ENCODE data around the gene KRT2. TPM values are rescaled to one million over a fixed set of nuclear protein-coding genes. Genes with fewer than 3 reads are reported as not detected.

KRT2 gene
- total and polyA plus RNA-seq, 2 donors (not counting 1 experiment from before 2014, with no cell fraction given) = 0.04 TPM; not detected in 1

DNA sequence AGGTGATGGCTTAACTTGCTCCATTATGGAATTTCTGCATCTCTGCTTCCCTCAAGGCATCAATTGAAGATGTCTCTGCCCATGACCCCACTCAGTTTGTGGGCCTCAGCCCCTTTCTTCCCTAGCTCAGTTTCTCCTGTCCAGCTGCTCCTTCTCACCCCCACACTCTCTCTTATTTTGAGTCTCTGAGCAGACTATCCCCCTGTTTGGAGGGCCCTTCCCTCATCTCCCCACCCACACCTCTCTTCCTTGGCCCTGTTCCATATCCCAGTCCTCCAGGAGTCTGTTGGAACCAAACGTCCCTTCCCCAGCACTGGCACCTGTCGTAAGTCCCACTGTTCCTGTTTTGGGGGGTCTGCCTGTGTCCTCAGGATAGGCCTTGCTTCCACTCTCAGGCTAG lies 36.5 kb upstream of the KRT2 start:
- POLR2A ChIA-PET = no interaction called here
- H3K36me3 ChIP-seq (replicated peaks in 1 of 2; ENCODE audit: control extremely low read depth in 1 of 2, control insufficient read depth in 1 of 2, extremely low read depth in 1 of 2, insufficient read depth in 2 of 2, low read length in 1 of 2) = no peaks in the 10 kb centered on the region
- Mint-ChIP-seq H3K9me3 (ENCODE audit: insufficient read depth) (no peaks in the 10 kb centered on the region), H3K27me3 (peaks cover 66% of the 10 kb centered on the region), H3K4me1 (peaks cover 12% of the 10 kb centered on the region), H3K4me3 (no peak overlapping the region), H3K27ac (no peak overlapping the region)
- no peak overlapping the region for H2AFZ ChIP-seq (ENCODE audit: insufficient read depth, low read depth, low read length, poor library complexity, severe bottlenecking)
- no peak overlapping the region for H3K9ac ChIP-seq (ENCODE audit: low read length)
- no peak for DNase-seq
- WGBS (ENCODE audit: insufficient coverage) = 89% methylated on average over 2 of the region's 2 CpGs
- peaks cover 0 to 38% (median 8%) of the 10 kb centered on the region in 4 experiments for H3K27me3 ChIP-seq (replicated peaks in 1 of 4; ENCODE audit: control extremely low read depth in 1 of 4, control insufficient read depth in 3 of 4, insufficient read depth in 4 of 4, low read length in 3 of 4)
- no peaks in the 10 kb centered on the region for H3K9me3 ChIP-seq (ENCODE audit: control extremely low read depth in 1 of 3, control insufficient read depth in 2 of 3, insufficient read depth in 1 of 3, low read length in 2 of 3)
- H3K79me2 ChIP-seq (ENCODE audit: control insufficient read depth, insufficient read depth, low read length) = no peaks in the 10 kb centered on the region
- H4K20me1 ChIP-seq (ENCODE audit: control insufficient read depth, insufficient read depth, low read length, poor library complexity, severe bottlenecking) = no peaks in the 10 kb centered on the region
- H3K27ac ChIP-seq (ENCODE audit: low read length in 2 of 2) = no peak overlapping the region
- no peak for TF ChIP-seq EZH2 (IDR thresholded peaks at IDR 0.05; ENCODE audit: borderline replicate concordance, insufficient read depth, low read depth, low read length, poor library complexity, severe bottlenecking)
- TF ChIP-seq, protein P1, sequence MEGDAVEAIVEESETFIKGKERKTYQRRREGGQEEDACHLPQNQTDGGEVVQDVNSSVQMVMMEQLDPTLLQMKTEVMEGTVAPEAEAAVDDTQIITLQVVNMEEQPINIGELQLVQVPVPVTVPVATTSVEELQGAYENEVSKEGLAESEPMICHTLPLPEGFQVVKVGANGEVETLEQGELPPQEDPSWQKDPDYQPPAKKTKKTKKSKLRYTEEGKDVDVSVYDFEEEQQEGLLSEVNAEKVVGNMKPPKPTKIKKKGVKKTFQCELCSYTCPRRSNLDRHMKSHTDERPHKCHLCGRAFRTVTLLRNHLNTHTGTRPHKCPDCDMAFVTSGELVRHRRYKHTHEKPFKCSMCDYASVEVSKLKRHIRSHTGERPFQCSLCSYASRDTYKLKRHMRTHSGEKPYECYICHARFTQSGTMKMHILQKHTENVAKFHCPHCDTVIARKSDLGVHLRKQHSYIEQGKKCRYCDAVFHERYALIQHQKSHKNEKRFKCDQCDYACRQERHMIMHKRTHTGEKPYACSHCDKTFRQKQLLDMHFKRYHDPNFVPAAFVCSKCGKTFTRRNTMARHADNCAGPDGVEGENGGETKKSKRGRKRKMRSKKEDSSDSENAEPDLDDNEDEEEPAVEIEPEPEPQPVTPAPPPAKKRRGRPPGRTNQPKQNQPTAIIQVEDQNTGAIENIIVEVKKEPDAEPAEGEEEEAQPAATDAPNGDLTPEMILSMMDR (IDR thresholded peaks at IDR 0.05) = no peak
- CTCF ChIA-PET = no interaction called here
- intact Hi-C loops (cut with micrococcal nuclease) = no loop called here
- H3K4me3 ChIP-seq (ENCODE audit: control extremely low read depth in 1 of 5, extremely low read depth in 1 of 5, insufficient read depth in 1 of 5, low read depth in 2 of 5, low read length in 4 of 5) = no peak overlapping the region
- H3K4me2 ChIP-seq (replicated peaks; ENCODE audit: low read depth, low read length, poor library complexity, severe bottlenecking) = no peak overlapping the region
- H3K4me1 ChIP-seq (ENCODE audit: control insufficient read depth in 2 of 2, insufficient read depth in 2 of 2, low read length in 2 of 2) = peaks cover 7 to 8% of the 10 kb centered on the region in 2 donors
- ATAC-seq (ENCODE audit: low read depth) = no peak

DNA sequence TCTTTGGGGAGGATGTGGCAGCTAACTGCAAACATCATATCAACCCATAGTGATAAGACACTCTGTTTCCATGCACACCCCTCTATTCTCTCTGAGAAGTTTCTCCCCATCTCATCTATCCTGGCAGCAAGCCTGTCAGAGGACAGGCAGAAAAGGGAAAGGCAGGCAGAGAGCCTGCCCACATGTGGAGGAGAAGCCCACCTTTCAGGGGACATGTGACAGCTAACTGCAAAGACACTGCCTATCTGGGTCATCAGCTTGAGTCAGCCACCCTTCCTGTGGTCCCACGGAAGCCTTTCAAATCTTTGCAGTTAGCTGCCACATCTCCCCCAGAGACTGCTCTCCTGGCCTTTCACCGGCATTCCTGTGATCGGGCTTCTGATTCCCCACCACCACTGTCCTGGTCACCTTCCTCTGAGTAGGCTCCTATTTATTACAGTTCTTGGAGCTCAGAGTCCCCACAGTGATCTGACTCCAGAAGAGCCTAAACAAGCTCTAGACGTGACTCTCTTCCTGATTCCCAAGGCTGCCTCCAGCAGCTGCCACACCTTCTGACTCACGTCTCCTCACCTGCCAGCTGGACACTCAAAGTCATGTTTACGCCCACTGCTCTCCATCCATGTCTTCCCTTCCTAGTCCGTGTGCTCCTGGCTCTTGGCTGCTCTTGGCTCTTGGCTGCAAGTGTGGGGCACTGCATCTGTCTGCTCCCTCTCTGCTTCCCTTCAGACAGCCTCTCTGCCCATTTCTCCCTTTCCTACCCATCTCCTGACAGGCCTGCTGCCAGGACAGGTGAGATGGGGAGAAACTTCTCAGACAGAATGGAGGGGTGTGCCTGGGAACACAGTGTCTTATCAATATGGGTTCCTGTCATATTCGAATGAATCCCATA lies 35.7 kb upstream of the KRT2 start:
- POLR2A ChIA-PET = no interaction called here

More for the DNA sequence above, 35.7 kb upstream of the KRT2 start:
- WGBS (ENCODE audit: insufficient coverage) = 91% methylated on average over 7 of the region's 8 CpGs
- no peak for ATAC-seq (ENCODE audit: low read depth)
- no peak overlapping the region for H3K27ac Mint-ChIP-seq
- no peak overlapping the region for H3K27ac ChIP-seq (ENCODE audit: low read length in 2 of 2)
- no peaks in the 10 kb centered on the region for H3K79me2 ChIP-seq (ENCODE audit: control insufficient read depth, insufficient read depth, low read length)
- no peaks in the 10 kb centered on the region for H3K9me3 ChIP-seq (ENCODE audit: control extremely low read depth in 1 of 3, control insufficient read depth in 2 of 3, insufficient read depth in 1 of 3, low read length in 2 of 3)
- H2AFZ ChIP-seq (ENCODE audit: insufficient read depth, low read depth, low read length, poor library complexity, severe bottlenecking) = no peak overlapping the region
- H3K36me3 ChIP-seq (replicated peaks in 1 of 2; ENCODE audit: control extremely low read depth in 1 of 2, control insufficient read depth in 1 of 2, extremely low read depth in 1 of 2, insufficient read depth in 2 of 2, low read length in 1 of 2) = no peaks in the 10 kb centered on the region
- no peaks in the 10 kb centered on the region for H3K9me3 Mint-ChIP-seq (ENCODE audit: insufficient read depth)
- peaks cover 0 to 32% (median 6%) of the 10 kb centered on the region in 4 experiments for H3K27me3 ChIP-seq (replicated peaks in 1 of 4; ENCODE audit: control extremely low read depth in 1 of 4, control insufficient read depth in 3 of 4, insufficient read depth in 4 of 4, low read length in 3 of 4)
- no peak for TF ChIP-seq EZH2 (IDR thresholded peaks at IDR 0.05; ENCODE audit: borderline replicate concordance, insufficient read depth, low read depth, low read length, poor library complexity, severe bottlenecking)
- DNase-seq = no peak
- peaks cover 7 to 8% of the 10 kb centered on the region in 2 donors for H3K4me1 ChIP-seq (ENCODE audit: control insufficient read depth in 2 of 2, insufficient read depth in 2 of 2, low read length in 2 of 2)
- H3K4me3 ChIP-seq (ENCODE audit: control extremely low read depth in 1 of 5, extremely low read depth in 1 of 5, insufficient read depth in 1 of 5, low read depth in 2 of 5, low read length in 4 of 5) = no peak overlapping the region
- CTCF ChIA-PET = no interaction called here
- peaks cover 62% of the 10 kb centered on the region for H3K27me3 Mint-ChIP-seq
- no peaks in the 10 kb centered on the region for H4K20me1 ChIP-seq (ENCODE audit: control insufficient read depth, insufficient read depth, low read length, poor library complexity, severe bottlenecking)
- intact Hi-C loops (cut with micrococcal nuclease) = no loop called here
- H3K9ac ChIP-seq (ENCODE audit: low read length) = no peak overlapping the region
- H3K4me2 ChIP-seq (replicated peaks; ENCODE audit: low read depth, low read length, poor library complexity, severe bottlenecking) = no peak overlapping the region
- peaks cover 12% of the 10 kb centered on the region for H3K4me1 Mint-ChIP-seq
- H3K4me3 Mint-ChIP-seq = no peak overlapping the region

All from B cell (primary cell).